PC-3 (cell line): Measurements from ENCODE around the gene CXXC5. TPM values are rescaled to one million over a fixed set of nuclear protein-coding genes. Genes with fewer than 3 reads are reported as not detected.
A peak's percentile ranks its signal among the peaks of the same experiment; 100 is the strongest.

ENCODE experiments used
- ATAC-seq: fragments of 200-7000 bp; cut with Tn5 transposase; 2 replicates; pipeline ENCODE4 v1.9.1; 2020; ENCODE audit warnings: mild to moderate bottlenecking, moderate library complexity
- BruUV-seq: library from RNA; stranded (reverse); fragments of 400-500 nt; replicated peaks from 2 replicates; lab custom pipeline; 2021; lab: Mats Ljungman, UMichigan
- CTCF ChIA-PET: fragments of 300-600 bp; sonication (Branson Sonifier 250); formaldehyde crosslinking; loops from one replicate; lab custom pipeline; 2022; ENCODE audit warnings: antibody characterized with exemption; lab: Charles Lee
- POLR2A ChIA-PET: fragments of 300-600 bp; sonication (Branson Sonifier 250); formaldehyde crosslinking; loops from one replicate; lab custom pipeline; 2022; ENCODE audit warnings: antibody characterized with exemption; ENCODE audit not compliant: unreplicated experiment; lab: Charles Lee
- DNase-seq: peaks from one replicate; pipeline ENCODE4 v3.0.0-alpha.2; 2015
- H2AFZ ChIP-seq: fragments of 300-600 bp; sonication (generic); 2 replicates; pipeline ENCODE4 v1.6.0; 2016; ENCODE audit warnings: antibody characterized with exemption, low read length
- H3F3A ChIP-seq: fragments of 300-600 bp; sonication (generic); one replicate; pipeline ENCODE4 v1.6.0; 2017; ENCODE audit warnings: antibody characterized with exemption, low read length, control low read depth, mild to moderate bottlenecking; ENCODE audit not compliant: unreplicated experiment
- H3K27ac ChIP-seq: fragments of 300-600 bp; sonication (generic); 2 replicates; pipeline ENCODE4 v1.5.1; 2016; ENCODE audit warnings: mild to moderate bottlenecking, low read length
- H3K27me3 ChIP-seq: fragments of 300-600 bp; sonication (generic); 2 replicates; pipeline ENCODE4 v1.6.1; 2016; ENCODE audit warnings: low read length, mixed read lengths
- H3K36me3 ChIP-seq: fragments of 300-600 bp; sonication (generic); 2 replicates; pipeline ENCODE4 v1.6.1; 2016; ENCODE audit warnings: low read depth, mixed run types, low read length, mixed read lengths
- H3K4me1 ChIP-seq: fragments of 300-600 bp; sonication (generic); 2 replicates; pipeline ENCODE4 v1.5.1; 2016; ENCODE audit warnings: low read length; ENCODE audit not compliant: insufficient read depth
- H3K4me2 ChIP-seq: fragments of 300-600 bp; sonication (generic); 2 replicates; pipeline ENCODE4 v1.6.0; 2016; ENCODE audit warnings: low read length
- H3K4me3 ChIP-seq: fragments of 300-600 bp; sonication (generic); 2 replicates; pipeline ENCODE4 v1.5.1; 2016; ENCODE audit warnings: mild to moderate bottlenecking, low read length, mixed read lengths
- H3K79me2 ChIP-seq: fragments of 300-600 bp; sonication (generic); 2 replicates; pipeline ENCODE4 v1.6.1; 2017; ENCODE audit warnings: low read length, mixed read lengths
- H3K9ac ChIP-seq: fragments of 300-600 bp; sonication (generic); 2 replicates; pipeline ENCODE4 v1.6.0; 2016; ENCODE audit warnings: mild to moderate bottlenecking, low read length
- H3K9me2 ChIP-seq: fragments of 300-600 bp; sonication (generic); replicated peaks from 2 replicates; pipeline ENCODE4 v1.6.1; 2016; ENCODE audit warnings: mixed run types, low read length, mixed read lengths
- H3K9me3 ChIP-seq: fragments of 300-600 bp; sonication (generic); 2 replicates; pipeline ENCODE4 v1.6.1; 2016; ENCODE audit warnings: low read length, mixed read lengths
- H4K20me1 ChIP-seq: fragments of 300-600 bp; sonication (generic); 2 replicates; pipeline ENCODE4 v1.6.1; 2016; ENCODE audit warnings: low read length, mixed read lengths
- EZH2 ChIP-seq: fragments of 300-600 bp; sonication (generic); IDR thresholded peaks from one replicate; pipeline ENCODE4 v1.6.1; 2017; ENCODE audit warnings: antibody characterized with exemption, mild to moderate bottlenecking, low read length; ENCODE audit not compliant: unreplicated experiment
- EZH2phosphoT487 ChIP-seq: fragments of 300-600 bp; sonication (generic); IDR thresholded peaks from 2 replicates; pipeline ENCODE4 v1.6.1; 2018; ENCODE audit warnings: mild to moderate bottlenecking, antibody characterized with exemption, low read length, borderline replicate concordance
- intact Hi-C: fragments of 100-400 bp; cut with micrococcal nuclease; formaldehyde crosslinking; loops from 2 replicates; pipeline ENCODE4 v1.9.0; 2023
- total RNA-seq: library from RNA; depleted of rRNA; stranded (reverse); fragments of >200 nt; gene quantifications from 2 replicates; pipeline ENCODE4 v1.2.3, GENCODE V29; 2014
- TF ChIP-seq, protein P1 (sequence below): fragments of 300-600 bp; sonication (generic); conservative IDR thresholded peaks from 2 replicates; pipeline ENCODE4 v1.5.1; 2017; ENCODE audit warnings: antibody characterized with exemption, low read depth, mild to moderate bottlenecking, low read length

Gene CXXC5
- total RNA-seq, 1 experiment from 2014 or later: 31.1 TPM

DNA sequence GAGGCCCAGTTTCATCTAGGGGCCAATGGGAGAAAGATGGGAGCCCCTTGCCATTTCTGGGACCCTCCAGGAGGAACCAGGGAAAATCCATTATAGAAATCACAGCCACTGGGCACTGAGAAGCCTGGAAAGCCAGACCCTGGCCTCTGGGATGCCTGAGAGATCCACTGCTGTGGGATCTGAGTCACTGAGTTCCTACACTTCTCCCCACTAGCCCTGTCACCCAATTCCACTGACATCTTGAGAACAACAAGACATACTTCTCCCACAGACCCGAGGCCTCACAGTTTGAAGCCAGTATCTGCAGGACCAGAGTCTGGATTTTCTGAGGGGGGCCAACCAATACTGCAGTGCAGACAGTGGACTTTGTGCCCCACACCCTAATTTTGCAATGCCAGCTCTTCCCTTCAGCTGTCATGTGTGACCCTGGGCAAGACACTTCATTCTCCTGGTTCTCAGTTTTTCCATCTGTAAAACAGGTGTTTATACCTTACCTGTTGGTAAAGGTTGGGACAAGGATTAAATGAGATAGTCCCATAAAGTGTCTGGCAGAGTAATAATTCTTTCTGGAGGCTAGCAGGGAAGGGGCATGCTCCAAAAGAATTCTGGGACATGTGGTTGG lies 46.5 kb downstream of the CXXC5 start:
- ChIA-PET POLR2A (no interaction called here), CTCF (no interaction called here)
- peaks cover 13% of the 10 kb centered on the region for H3K4me1 ChIP-seq
- no peaks in the 10 kb centered on the region for H3K79me2 ChIP-seq
- no peak for DNase-seq
- TF ChIP-seq, protein P1, sequence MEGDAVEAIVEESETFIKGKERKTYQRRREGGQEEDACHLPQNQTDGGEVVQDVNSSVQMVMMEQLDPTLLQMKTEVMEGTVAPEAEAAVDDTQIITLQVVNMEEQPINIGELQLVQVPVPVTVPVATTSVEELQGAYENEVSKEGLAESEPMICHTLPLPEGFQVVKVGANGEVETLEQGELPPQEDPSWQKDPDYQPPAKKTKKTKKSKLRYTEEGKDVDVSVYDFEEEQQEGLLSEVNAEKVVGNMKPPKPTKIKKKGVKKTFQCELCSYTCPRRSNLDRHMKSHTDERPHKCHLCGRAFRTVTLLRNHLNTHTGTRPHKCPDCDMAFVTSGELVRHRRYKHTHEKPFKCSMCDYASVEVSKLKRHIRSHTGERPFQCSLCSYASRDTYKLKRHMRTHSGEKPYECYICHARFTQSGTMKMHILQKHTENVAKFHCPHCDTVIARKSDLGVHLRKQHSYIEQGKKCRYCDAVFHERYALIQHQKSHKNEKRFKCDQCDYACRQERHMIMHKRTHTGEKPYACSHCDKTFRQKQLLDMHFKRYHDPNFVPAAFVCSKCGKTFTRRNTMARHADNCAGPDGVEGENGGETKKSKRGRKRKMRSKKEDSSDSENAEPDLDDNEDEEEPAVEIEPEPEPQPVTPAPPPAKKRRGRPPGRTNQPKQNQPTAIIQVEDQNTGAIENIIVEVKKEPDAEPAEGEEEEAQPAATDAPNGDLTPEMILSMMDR: no peak
- TF ChIP-seq EZH2: no peak
- TF ChIP-seq EZH2phosphoT487: no peak
- H3K9ac ChIP-seq: no peak overlapping the region
- H3F3A ChIP-seq: no peaks in the 10 kb centered on the region
- ATAC-seq: no peak
- no peak overlapping the region for H3K4me2 ChIP-seq
- H3K36me3 ChIP-seq: no peaks in the 10 kb centered on the region
- no peak overlapping the region for H3K27ac ChIP-seq
- BruUV-seq: no TSS peak
- H3K4me3 ChIP-seq: no peak overlapping the region
- no peaks in the 10 kb centered on the region for H4K20me1 ChIP-seq
- H3K27me3 ChIP-seq: no peaks in the 10 kb centered on the region
- H2AFZ ChIP-seq: no peak overlapping the region
- H3K9me3 ChIP-seq: no peaks in the 10 kb centered on the region
- intact Hi-C loops: loop anchor here (5.0 kb wide), 1 partner anchor 73 kb away; no protein-coding TSS in a partner anchor
- H3K9me2 ChIP-seq: no peaks in the 10 kb centered on the region

DNA sequence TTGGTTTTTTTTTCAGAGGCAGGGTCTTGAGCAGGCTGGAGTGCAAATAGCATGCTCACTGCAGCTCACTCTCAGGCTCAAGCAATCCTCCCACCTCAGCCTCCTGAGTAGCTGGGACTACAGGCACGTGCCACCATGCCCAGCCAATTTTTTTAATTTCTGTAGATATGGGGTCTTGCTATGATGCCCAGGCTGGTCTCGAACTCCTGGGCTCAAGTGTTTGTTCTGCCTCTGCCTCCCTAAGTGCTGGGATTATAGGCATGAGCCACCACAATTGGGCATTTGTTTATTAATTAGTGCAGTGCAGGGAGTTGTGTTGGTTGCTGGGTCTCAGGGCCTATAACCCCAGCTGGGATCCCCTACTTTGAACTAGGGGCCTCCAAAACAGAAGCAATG lies 47.0 kb downstream of the CXXC5 start:
- TF ChIP-seq EZH2phosphoT487: no peak
- TF ChIP-seq, protein P1: no peak
- TF ChIP-seq EZH2: no peak

DNA sequence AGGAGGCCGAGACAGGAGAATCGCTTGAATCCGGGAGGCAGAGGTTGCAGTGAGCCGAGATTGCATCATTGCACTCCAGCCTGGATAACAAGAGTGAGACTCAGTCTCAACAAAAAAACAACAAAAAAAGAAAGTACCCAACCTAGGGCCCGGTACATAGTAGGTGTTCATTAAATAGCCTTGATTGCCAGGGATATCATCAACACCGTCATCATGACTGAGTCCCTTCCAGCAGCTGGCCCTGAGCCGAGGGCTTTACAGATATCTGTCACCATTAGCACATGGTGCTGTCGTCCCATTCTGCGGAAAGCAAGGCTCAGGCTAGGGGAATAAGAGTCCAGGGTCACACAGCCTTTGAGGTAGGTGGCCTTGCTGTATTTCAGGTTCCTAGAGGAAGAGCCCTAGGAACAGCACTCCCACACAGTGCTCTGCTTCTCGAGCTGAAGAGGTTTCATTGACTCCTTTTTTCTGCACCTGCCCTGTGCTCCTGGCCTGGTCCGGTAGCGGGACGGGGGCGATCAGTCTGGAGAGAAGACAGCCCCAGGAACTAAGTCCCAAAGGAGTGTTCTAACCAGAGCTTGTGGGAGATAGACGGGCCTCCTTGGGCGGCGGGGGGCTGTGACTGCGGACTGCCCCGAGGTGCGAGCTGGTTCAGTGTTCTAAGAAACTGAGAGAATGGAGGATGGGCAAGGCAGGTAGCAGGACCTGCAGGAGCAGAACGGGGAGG lies 48.2 kb downstream of the CXXC5 start:
- no peak overlapping the region for H3K9ac ChIP-seq
- H4K20me1 ChIP-seq: no peaks in the 10 kb centered on the region
- ChIA-PET CTCF (no interaction called here), POLR2A (interaction anchor here (0.5 kb wide), 1 partner anchor 752 kb away, joined by 3 read pairs; no protein-coding TSS in a partner anchor)
- no peak for ATAC-seq
- peaks cover 13% of the 10 kb centered on the region for H3K4me1 ChIP-seq
- H3K4me3 ChIP-seq: peak overlapping the region; percentile 66; the same call in 1 of the 2 replicates
- peak overlapping the region; percentile 89 for H2AFZ ChIP-seq
- H3K9me3 ChIP-seq: no peaks in the 10 kb centered on the region
- no peaks in the 10 kb centered on the region for H3K9me2 ChIP-seq
- DNase-seq: no peak
- intact Hi-C loops: loop anchor here (5.0 kb wide), 1 partner anchor 71 kb away; no protein-coding TSS in a partner anchor
- TF ChIP-seq EZH2phosphoT487 (no peak), EZH2 (no peak)
- TF ChIP-seq, protein P1: no peak
- no TSS peak for BruUV-seq
- H3F3A ChIP-seq: no peaks in the 10 kb centered on the region
- no peak overlapping the region for H3K27ac ChIP-seq
- peak overlapping the region; percentile 87 for H3K4me2 ChIP-seq
- H3K27me3 ChIP-seq: no peaks in the 10 kb centered on the region
- H3K36me3 ChIP-seq: no peaks in the 10 kb centered on the region
- no peaks in the 10 kb centered on the region for H3K79me2 ChIP-seq

More for the DNA sequence above, 47.0 kb downstream of the CXXC5 start:
- H3K4me1 ChIP-seq: peaks cover 13% of the 10 kb centered on the region
- ATAC-seq (no peak), DNase-seq (no peak)
- H3K27me3 ChIP-seq: no peaks in the 10 kb centered on the region
- no peak overlapping the region for H3K9ac ChIP-seq
- no peak overlapping the region for H3K4me2 ChIP-seq
- CTCF ChIA-PET: no interaction called here
- H3K79me2 ChIP-seq: no peaks in the 10 kb centered on the region
- intact Hi-C loops: loop anchor here (5.0 kb wide), 1 partner anchor 72 kb away; no protein-coding TSS in a partner anchor
- no peak overlapping the region for H3K27ac ChIP-seq
- H3K9me3 ChIP-seq: no peaks in the 10 kb centered on the region
- no peaks in the 10 kb centered on the region for H3K9me2 ChIP-seq
- H4K20me1 ChIP-seq: no peaks in the 10 kb centered on the region
- H2AFZ ChIP-seq: no peak overlapping the region
- POLR2A ChIA-PET: no interaction called here
- H3K36me3 ChIP-seq: no peaks in the 10 kb centered on the region
- no peak overlapping the region for H3K4me3 ChIP-seq
- no TSS peak for BruUV-seq
- H3F3A ChIP-seq: no peaks in the 10 kb centered on the region
